T-helper 1 cell (primary cell): ENCODE measurements around the gene SLC8A1.

ENCODE experiments used
- DNase-seq, 5 donors: peaks; one replicate each; pipeline ENCODE4 v3.0.0-alpha.2; 2012 to 2020

The SLC8A1 gene

GRCh38 chr2:40348665-40349064 is 103.2 kb downstream of the SLC8A1 start:
- no peak for DNase-seq

GRCh38 chr2:40348038-40348437 is 103.9 kb downstream of the SLC8A1 start:
- DNase-seq: no peak

GRCh38 chr2:40346535-40347354 is 105.1 kb downstream of the SLC8A1 start:
- no peak for DNase-seq

GRCh38 chr2:40344364-40344763 is 107.5 kb downstream of the SLC8A1 start:
- DNase-seq: no peak

- no peak for DNase-seq
These were observed 108.0 kb downstream of the SLC8A1 start for GRCh38 chr2:40343902-40344301.

GRCh38 chr2:40341198-40341597 is 110.7 kb downstream of the SLC8A1 start:
- DNase-seq: no peak

- DNase-seq: no peak
These were observed 112.9 kb downstream of the SLC8A1 start for GRCh38 chr2:40339026-40339425.

GRCh38 chr2:40332191-40332826 is 119.6 kb downstream of the SLC8A1 start:
- no peak for DNase-seq

GRCh38 chr2:40330096-40330495 is 121.8 kb downstream of the SLC8A1 start:
- no peak for DNase-seq

GRCh38 chr2:40329739-40330030 is 122.2 kb downstream of the SLC8A1 start:
- no peak for DNase-seq

- no peak for DNase-seq
These were observed 126.8 kb downstream of the SLC8A1 start for GRCh38 chr2:40325116-40325515.

GRCh38 chr2:40324656-40325055 is 127.2 kb downstream of the SLC8A1 start:
- no peak for DNase-seq

- DNase-seq: no peak
These were observed 130.1 kb downstream of the SLC8A1 start for GRCh38 chr2:40321822-40322221.

- no peak for DNase-seq
These were observed 130.8 kb downstream of the SLC8A1 start for GRCh38 chr2:40321016-40321623.

- no peak for DNase-seq
These were observed 133.0 kb downstream of the SLC8A1 start for GRCh38 chr2:40318921-40319320.

- no peak for DNase-seq
These were observed 134.1 kb downstream of the SLC8A1 start for GRCh38 chr2:40317761-40318160.

- DNase-seq: no peak
These were observed 134.8 kb downstream of the SLC8A1 start for GRCh38 chr2:40317046-40317445.

GRCh38 chr2:40316620-40317019 is 135.3 kb downstream of the SLC8A1 start:
- DNase-seq: no peak

- DNase-seq: no peak
These were observed 136.2 kb downstream of the SLC8A1 start for GRCh38 chr2:40315683-40316082.

GRCh38 chr2:40311026-40311425 is 140.9 kb downstream of the SLC8A1 start:
- DNase-seq: no peak

GRCh38 chr2:40310303-40310702 is 141.6 kb downstream of the SLC8A1 start:
- DNase-seq: no peak

GRCh38 chr2:40304340-40304739 is 147.6 kb downstream of the SLC8A1 start:
- no peak for DNase-seq

GRCh38 chr2:40303746-40304145 is 148.1 kb downstream of the SLC8A1 start:
- DNase-seq: no peak

- DNase-seq: no peak
These were observed 149.1 kb downstream of the SLC8A1 start for GRCh38 chr2:40302751-40303325.
